GM21619 (cell line): ENCODE results near the gene GLYR1.
"Not testable (repeated sequence)": the region's sequence is repeated elsewhere in the genome, so short reads cannot be mapped to it uniquely, and the experiment has no call there.

Source experiments
- ATAC-seq: cut with Tn5 transposase; IDR thresholded peaks from one replicate; pipeline ENCODE4 v1.9.1; 2021; ENCODE audit not compliant: unreplicated experiment

Gene GLYR1

GRCh38 chr16:4846901-4847773, at the start of gene GLYR1, which contains the start of gene UBN1:
Gene GLYR1 (minus strand): TSS chr16:4847288. CDS start chr16:4847265, 23 bp downstream.
Gene UBN1 (plus strand): TSS chr16:4847481. CDS start chr16:4852918, 5,437 bp downstream.
- peak; percentile 87 for ATAC-seq

- ATAC-seq, result not testable (repeated sequence)
Measured at GRCh38 chr16:4896761-4897160, 49.7 kb upstream of the GLYR1 start.

- no peak for ATAC-seq
Measured at GRCh38 chr16:4895366-4895765, 48.3 kb upstream of the GLYR1 start.

- no peak for ATAC-seq
Measured at GRCh38 chr16:4894276-4895150, 47.4 kb upstream of the GLYR1 start.

- ATAC-seq, result no peak
Measured at GRCh38 chr16:4893103-4893862, 46.2 kb upstream of the GLYR1 start.

GRCh38 chr16:4892361-4893102, 45.4 kb upstream of the GLYR1 start:
- ATAC-seq, result no peak

- no peak for ATAC-seq
Measured at GRCh38 chr16:4891886-4892216, 44.8 kb upstream of the GLYR1 start.

GRCh38 chr16:4891097-4891885, 44.2 kb upstream of the GLYR1 start:
- ATAC-seq, result no peak

GRCh38 chr16:4890686-4891085, 43.6 kb upstream of the GLYR1 start:
- no peak for ATAC-seq

GRCh38 chr16:4890026-4890425, 42.9 kb upstream of the GLYR1 start:
- no peak for ATAC-seq

- ATAC-seq, result no peak
Measured at GRCh38 chr16:4888428-4889135, 41.5 kb upstream of the GLYR1 start.

GRCh38 chr16:4886151-4886550, 39.1 kb upstream of the GLYR1 start:
- ATAC-seq, result no peak

GRCh38 chr16:4884972-4885874, 38.1 kb upstream of the GLYR1 start:
- ATAC-seq, result no peak

- no peak for ATAC-seq
Measured at GRCh38 chr16:4884209-4884608, 37.1 kb upstream of the GLYR1 start.

GRCh38 chr16:4883501-4883900, 36.4 kb upstream of the GLYR1 start:
- no peak for ATAC-seq

- no peak for ATAC-seq
Measured at GRCh38 chr16:4882633-4883285, 35.7 kb upstream of the GLYR1 start.

- no peak for ATAC-seq
Measured at GRCh38 chr16:4882000-4882632, 35.0 kb upstream of the GLYR1 start.
